Measurements from ENCODE around the gene CD44.

DNA sequence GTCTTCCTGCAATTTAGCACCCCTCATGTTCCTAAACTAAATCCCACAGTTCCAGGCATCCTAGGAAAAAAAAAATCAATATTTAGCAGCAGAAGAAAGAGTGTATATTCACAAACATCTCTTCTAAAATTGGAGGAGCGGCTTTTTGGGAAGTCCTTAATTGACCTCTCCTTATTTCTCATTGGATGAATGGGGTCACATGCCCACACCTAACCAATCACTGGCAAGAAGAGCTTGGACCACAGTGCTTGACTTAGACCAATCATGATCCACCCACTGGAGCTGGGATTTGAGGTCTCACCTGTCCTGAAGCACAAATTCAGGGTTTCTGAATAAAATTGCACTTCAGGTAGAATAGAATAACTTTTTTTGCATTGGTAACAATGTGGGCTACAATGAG, 16.0 kb downstream of the CD44 start:
- TF ChIP-seq, protein P1, sequence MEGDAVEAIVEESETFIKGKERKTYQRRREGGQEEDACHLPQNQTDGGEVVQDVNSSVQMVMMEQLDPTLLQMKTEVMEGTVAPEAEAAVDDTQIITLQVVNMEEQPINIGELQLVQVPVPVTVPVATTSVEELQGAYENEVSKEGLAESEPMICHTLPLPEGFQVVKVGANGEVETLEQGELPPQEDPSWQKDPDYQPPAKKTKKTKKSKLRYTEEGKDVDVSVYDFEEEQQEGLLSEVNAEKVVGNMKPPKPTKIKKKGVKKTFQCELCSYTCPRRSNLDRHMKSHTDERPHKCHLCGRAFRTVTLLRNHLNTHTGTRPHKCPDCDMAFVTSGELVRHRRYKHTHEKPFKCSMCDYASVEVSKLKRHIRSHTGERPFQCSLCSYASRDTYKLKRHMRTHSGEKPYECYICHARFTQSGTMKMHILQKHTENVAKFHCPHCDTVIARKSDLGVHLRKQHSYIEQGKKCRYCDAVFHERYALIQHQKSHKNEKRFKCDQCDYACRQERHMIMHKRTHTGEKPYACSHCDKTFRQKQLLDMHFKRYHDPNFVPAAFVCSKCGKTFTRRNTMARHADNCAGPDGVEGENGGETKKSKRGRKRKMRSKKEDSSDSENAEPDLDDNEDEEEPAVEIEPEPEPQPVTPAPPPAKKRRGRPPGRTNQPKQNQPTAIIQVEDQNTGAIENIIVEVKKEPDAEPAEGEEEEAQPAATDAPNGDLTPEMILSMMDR (IDR thresholded peaks at IDR 0.05; ENCODE audit: insufficient read depth, low read length, poor library complexity, severe bottlenecking), result no peak
- no peak for TF ChIP-seq EZH2phosphoT487 (conservative IDR thresholded peaks at IDR 0.05; ENCODE audit: low read length)

Data from SU-DHL-6 (cell line).